Fibroblast of the conjunctiva (primary cell): Measurements from ENCODE around the gene HJV.
A peak's percentile ranks its signal among the peaks of the same experiment; 100 is the strongest.

Experiments used
- DNase-seq: peaks from one replicate; pipeline ENCODE4 v3.0.0-alpha.2; 2010; ENCODE audit warnings: low read depth

The HJV gene

GRCh38 chr1:145992958-145993617 is 28.4 kb downstream of the HJV start:
- no peak for DNase-seq

- no peak for DNase-seq
Observed at GRCh38 chr1:145992502-145992936, 29.0 kb downstream of the HJV start.

- no peak for DNase-seq
Observed at GRCh38 chr1:145991735-145992412, 29.7 kb downstream of the HJV start.

GRCh38 chr1:145990249-145990855 is 31.2 kb downstream of the HJV start:
- DNase-seq: no peak

- DNase-seq: no peak
Observed at GRCh38 chr1:145988773-145989172, 32.8 kb downstream of the HJV start.

GRCh38 chr1:145987926-145988325 is 33.6 kb downstream of the HJV start:
- DNase-seq: no peak

- no peak for DNase-seq
Observed at GRCh38 chr1:145986551-145986950, 35.0 kb downstream of the HJV start.

GRCh38 chr1:145985502-145986439 is 35.8 kb downstream of the HJV start:
- DNase-seq: no peak

- DNase-seq: no peak
Observed at GRCh38 chr1:145985129-145985501, 36.4 kb downstream of the HJV start.

- DNase-seq: no peak
Observed at GRCh38 chr1:145983960-145984830, 37.3 kb downstream of the HJV start.

GRCh38 chr1:145983206-145983675 is 38.3 kb downstream of the HJV start:
- no peak for DNase-seq

GRCh38 chr1:145982010-145982723 is 39.4 kb downstream of the HJV start:
- DNase-seq: no peak

- DNase-seq: no peak
Observed at GRCh38 chr1:145980457-145980994, 41.0 kb downstream of the HJV start.

- DNase-seq: no peak
Observed at GRCh38 chr1:145979746-145980456, 41.6 kb downstream of the HJV start.

- DNase-seq: peak; percentile 100
Observed at GRCh38 chr1:145978854-145979745, 42.4 kb downstream of the HJV start.

- no peak for DNase-seq
Observed at GRCh38 chr1:145978471-145978853, 43.1 kb downstream of the HJV start.

- DNase-seq: peak; percentile 85
Observed at GRCh38 chr1:145977486-145978470, 43.8 kb downstream of the HJV start.
